PC-9 (cell line): Measurements from ENCODE around the gene C1orf232. TPM values are rescaled to one million over a fixed set of nuclear protein-coding genes. Genes with fewer than 3 reads are reported as not detected.

Source experiments
- BruUV-seq: library from RNA; stranded (reverse); fragments of 400-500 nt; replicated peaks from 2 replicates; lab custom pipeline; 2021; lab: Mats Ljungman, UMichigan
- CTCF ChIA-PET: fragments of 300-600 bp; sonication (Branson Sonifier 250); formaldehyde crosslinking; loops from one replicate; lab custom pipeline; 2022; ENCODE audit warnings: antibody characterized with exemption; lab: Charles Lee
- POLR2A ChIA-PET: fragments of 300-600 bp; sonication (Branson Sonifier 250); formaldehyde crosslinking; loops from one replicate; lab custom pipeline; 2022; ENCODE audit warnings: antibody characterized with exemption; ENCODE audit not compliant: unreplicated experiment; lab: Charles Lee
- DNase-seq, 2 experiments: peaks; one replicate each; pipeline versions ENCODE4 v3.0.0 to v3.0.0-alpha.2; 2015 to 2022; ENCODE audit warnings: mixed read lengths in 1 of 2
- H2AFZ ChIP-seq: fragments of 200-600 bp; sonication (generic); 2 replicates; pipeline ENCODE4 v1.8.1; 2017; ENCODE audit warnings: antibody characterized with exemption
- H3F3A ChIP-seq: fragments of 200-600 bp; sonication (generic); 2 replicates; pipeline ENCODE4 v1.8.1; 2017; ENCODE audit warnings: antibody characterized with exemption, mild to moderate bottlenecking, low read depth; ENCODE audit not compliant: insufficient read depth
- H3K27ac ChIP-seq: fragments of 200-600 bp; sonication (generic); 2 replicates; pipeline ENCODE4 v1.6.1; 2016; ENCODE audit warnings: mixed run types
- H3K27me3 ChIP-seq: fragments of 200-600 bp; sonication (generic); 2 replicates; pipeline ENCODE4 v1.6.1; 2016; ENCODE audit warnings: low read depth, mixed run types; ENCODE audit not compliant: insufficient read depth
- H3K36me3 ChIP-seq: fragments of 200-600 bp; sonication (generic); 2 replicates; pipeline ENCODE4 v1.6.1; 2016; ENCODE audit warnings: low read depth, mixed run types
- H3K4me1 ChIP-seq: fragments of 200-600 bp; sonication (generic); replicated peaks from 2 replicates; pipeline ENCODE4 v1.6.1; 2016; ENCODE audit warnings: mixed run types; ENCODE audit not compliant: insufficient read depth
- H3K4me2 ChIP-seq: fragments of 200-600 bp; sonication (generic); 2 replicates; pipeline ENCODE4 v1.6.1; 2017; ENCODE audit warnings: mixed run types
- H3K4me3 ChIP-seq: fragments of 200-600 bp; sonication (generic); 2 replicates; pipeline ENCODE4 v1.6.1; 2016; ENCODE audit warnings: mixed run types
- H3K79me2 ChIP-seq: fragments of 200-600 bp; sonication (generic); 2 replicates; pipeline ENCODE4 v1.6.1; 2017; ENCODE audit warnings: low read depth, mixed run types
- H3K9me2 ChIP-seq: fragments of 200-600 bp; sonication (generic); 2 replicates; pipeline ENCODE4 v1.8.1; 2017; ENCODE audit warnings: mild to moderate bottlenecking; ENCODE audit not compliant: insufficient read depth
- H3K9me3 ChIP-seq: fragments of 200-600 bp; sonication (generic); 2 replicates; pipeline ENCODE4 v1.8.1; 2016; ENCODE audit warnings: low read depth; ENCODE audit not compliant: insufficient read depth
- H4K20me1 ChIP-seq: fragments of 200-600 bp; sonication (generic); 2 replicates; pipeline ENCODE4 v1.8.1; 2017; ENCODE audit not compliant: insufficient read depth
- CTCF ChIP-seq: fragments of 200-600 bp; sonication (generic); conservative IDR thresholded peaks from 2 replicates; pipeline ENCODE4 v1.6.1; 2017; ENCODE audit warnings: mixed run types, antibody characterized with exemption, mild to moderate bottlenecking, moderate library complexity
- EZH2 ChIP-seq: fragments of 200-600 bp; sonication (generic); IDR thresholded peaks from 2 replicates; pipeline ENCODE4 v1.8.0; 2017; ENCODE audit warnings: antibody characterized with exemption, low read depth
- intact Hi-C: fragments of 100-400 bp; cut with micrococcal nuclease; formaldehyde crosslinking; loops from one replicate; pipeline ENCODE4 v1.10.0; 2022; ENCODE audit not compliant: unreplicated experiment
- total RNA-seq: library from RNA; stranded (reverse); gene quantifications from 2 replicates; pipeline ENCODE4 v1.2.3, GENCODE V29; 2021

C1orf232 gene
- total RNA-seq, 1 experiment from 2014 or later = not detected

- Histone ChIP-seq H3K4me3 (no peak within 1 kb of the TSS), H3F3A (no peaks in the 10 kb centered on the region; the same call in 1 of the 2 replicates), H3K9me2 (no peaks in the 10 kb centered on the region), H3K27ac (no peak within 1 kb of the TSS), H2AFZ (no peak within 1 kb of the TSS), H3K79me2 (no peaks in the 10 kb centered on the region), H4K20me1 (no peaks in the 10 kb centered on the region), H3K4me2 (no peak within 1 kb of the TSS), H3K27me3 (peaks cover 18% of the 10 kb centered on the region), H3K4me1 (peaks cover 3% of the 10 kb centered on the region; the same call in 1 of the 2 replicates), H3K36me3 (no peaks in the 10 kb centered on the region), H3K9me3 (no peaks in the 10 kb centered on the region)
- ChIA-PET CTCF (no interaction called here), POLR2A (no interaction called here)
- BruUV-seq = no TSS peak
- intact Hi-C loops = no loop called here
- TF ChIP-seq EZH2 (no peak), CTCF (no peak)
- no peak for DNase-seq
These were observed 9.6 kb downstream of the C1orf232 start, which contains the start of gene FAM110D for GRCh38 chr1:26158908-26159742. Gene FAM110D, plus strand, starts transcription at chr1:26159079. Its CDS starts 2,213 bp downstream, at chr1:26161292.

GRCh38 chr1:26158271-26158907, 10.4 kb downstream of the C1orf232 start:
- Histone ChIP-seq H3K4me1 (no peaks in the 10 kb centered on the region; the same call in 1 of the 2 replicates), H3K4me3 (no peak overlapping the region), H4K20me1 (no peaks in the 10 kb centered on the region), H3K9me3 (no peaks in the 10 kb centered on the region), H3K36me3 (no peaks in the 10 kb centered on the region), H3K79me2 (no peaks in the 10 kb centered on the region), H3K27ac (no peak overlapping the region), H3F3A (no peaks in the 10 kb centered on the region; the same call in 1 of the 2 replicates), H3K9me2 (no peaks in the 10 kb centered on the region), H3K4me2 (no peak overlapping the region), H3K27me3 (peaks cover 18% of the 10 kb centered on the region), H2AFZ (no peak overlapping the region)
- CTCF ChIA-PET = no interaction called here
- intact Hi-C loops = no loop called here
- no peak for DNase-seq
- TF ChIP-seq CTCF = no peak
- no peak for TF ChIP-seq EZH2
- POLR2A ChIA-PET = no interaction called here
- no TSS peak for BruUV-seq

- POLR2A ChIA-PET = interaction anchor here (0.6 kb wide), 1 partner anchor 117 kb away, joined by 3 read pairs; no protein-coding TSS in a partner anchor
- H3K27ac ChIP-seq = no peak overlapping the region
These were observed 12.3 kb downstream of the C1orf232 start for GRCh38 chr1:26156285-26157038.

More at GRCh38 chr1:26156285-26157038, 12.3 kb downstream of the C1orf232 start:
- no peak for DNase-seq
- no peaks in the 10 kb centered on the region for H4K20me1 ChIP-seq
- CTCF ChIA-PET = interaction anchor here (1.0 kb wide), 1 partner anchor 13 kb away, joined by 3 read pairs; the partner anchor contains the start of gene ZNF593
- no peaks in the 10 kb centered on the region for H3K79me2 ChIP-seq
- no peaks in the 10 kb centered on the region for H3K9me3 ChIP-seq
- H3K4me2 ChIP-seq = peak overlapping the region; percentile 46
- H3K4me3 ChIP-seq = no peak overlapping the region
- no peaks in the 10 kb centered on the region; the same call in 1 of the 2 replicates for H3K4me1 ChIP-seq
- no TSS peak for BruUV-seq
- no peaks in the 10 kb centered on the region for H3K9me2 ChIP-seq
- H3F3A ChIP-seq = no peaks in the 10 kb centered on the region
- no peak overlapping the region for H2AFZ ChIP-seq
- H3K36me3 ChIP-seq = no peaks in the 10 kb centered on the region
- H3K27me3 ChIP-seq = peaks cover 6% of the 10 kb centered on the region; the same call in 1 of the 2 replicates
- no peak for TF ChIP-seq EZH2
- TF ChIP-seq CTCF = no peak
- intact Hi-C loops = no loop called here
